PC-9 (cell line): ENCODE data around the gene FIBCD1.

Experiments
- EZH2 ChIP-seq: fragments of 200-600 bp; sonication (generic); IDR thresholded peaks from 2 replicates; pipeline ENCODE4 v1.8.0; 2017; ENCODE audit warnings: antibody characterized with exemption, low read depth
- TF ChIP-seq, protein P1 (sequence below): fragments of 200-600 bp; sonication (generic); conservative IDR thresholded peaks from 2 replicates; pipeline ENCODE4 v1.6.1; 2017; ENCODE audit warnings: mixed run types, antibody characterized with exemption, mild to moderate bottlenecking, moderate library complexity

DNA sequence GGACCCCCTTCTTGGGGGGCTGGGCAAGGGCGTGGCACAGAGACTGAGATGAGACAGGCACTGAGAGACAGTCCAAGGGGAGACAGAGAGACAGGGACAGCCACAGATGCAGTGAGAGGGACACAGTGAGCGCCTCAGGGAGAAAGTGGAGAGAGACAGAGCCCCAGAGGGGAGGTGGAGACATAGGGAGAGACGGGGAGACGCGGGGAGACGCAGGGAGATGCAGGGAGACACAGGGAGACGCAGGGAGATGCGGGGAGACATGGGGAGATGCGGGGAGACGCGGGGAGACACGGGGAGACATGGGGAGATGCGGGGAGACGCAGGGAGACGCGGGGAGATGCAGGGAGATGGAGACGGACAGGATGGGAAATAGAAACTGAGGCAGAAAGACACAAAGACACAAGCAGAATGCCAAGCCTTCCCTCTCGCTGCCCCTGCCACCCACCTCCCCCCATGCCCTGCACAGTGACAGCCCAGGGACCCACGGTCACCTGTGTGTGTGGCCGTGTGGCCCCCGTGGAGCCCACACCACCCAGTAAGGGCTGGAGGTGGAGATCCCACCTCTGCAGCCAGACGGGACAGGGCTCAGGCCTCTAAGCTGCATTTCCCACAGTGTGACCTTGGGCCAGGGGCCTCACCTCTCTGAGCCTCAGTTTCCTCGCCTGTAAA lies 8.8 kb downstream of the FIBCD1 start:
- TF ChIP-seq, protein P1, sequence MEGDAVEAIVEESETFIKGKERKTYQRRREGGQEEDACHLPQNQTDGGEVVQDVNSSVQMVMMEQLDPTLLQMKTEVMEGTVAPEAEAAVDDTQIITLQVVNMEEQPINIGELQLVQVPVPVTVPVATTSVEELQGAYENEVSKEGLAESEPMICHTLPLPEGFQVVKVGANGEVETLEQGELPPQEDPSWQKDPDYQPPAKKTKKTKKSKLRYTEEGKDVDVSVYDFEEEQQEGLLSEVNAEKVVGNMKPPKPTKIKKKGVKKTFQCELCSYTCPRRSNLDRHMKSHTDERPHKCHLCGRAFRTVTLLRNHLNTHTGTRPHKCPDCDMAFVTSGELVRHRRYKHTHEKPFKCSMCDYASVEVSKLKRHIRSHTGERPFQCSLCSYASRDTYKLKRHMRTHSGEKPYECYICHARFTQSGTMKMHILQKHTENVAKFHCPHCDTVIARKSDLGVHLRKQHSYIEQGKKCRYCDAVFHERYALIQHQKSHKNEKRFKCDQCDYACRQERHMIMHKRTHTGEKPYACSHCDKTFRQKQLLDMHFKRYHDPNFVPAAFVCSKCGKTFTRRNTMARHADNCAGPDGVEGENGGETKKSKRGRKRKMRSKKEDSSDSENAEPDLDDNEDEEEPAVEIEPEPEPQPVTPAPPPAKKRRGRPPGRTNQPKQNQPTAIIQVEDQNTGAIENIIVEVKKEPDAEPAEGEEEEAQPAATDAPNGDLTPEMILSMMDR, result no peak
- no peak for TF ChIP-seq EZH2
